ENCODE results near the gene PHYH. TPM values are rescaled to one million over a fixed set of nuclear protein-coding genes. Genes with fewer than 3 reads are reported as not detected.

PHYH gene
- total RNA-seq, 2 experiments from 2014 or later = 14.6 to 16.3 TPM

- no peak for ATAC-seq
- ChIA-PET POLR2A (no interaction called here), CTCF (no interaction called here)
- Mint-ChIP-seq H3K36me3 (ENCODE audit: low read depth) (no peaks in the 10 kb centered on the region), H3K27me3 (no peaks in the 10 kb centered on the region), H3K27ac (no peak overlapping the region), H3K9me3 (no peaks in the 10 kb centered on the region), H3K4me1 (ENCODE audit: low read depth) (no peaks in the 10 kb centered on the region), H3K4me3 (no peak overlapping the region)
- DNase-seq = no peak
- no peak for TF ChIP-seq CTCF (IDR thresholded peaks at IDR 0.05)
- intact Hi-C loops (cut with micrococcal nuclease) = no loop called here
Measured at GRCh38 chr10:13231808-13232207, 68.1 kb downstream of the PHYH start.

- no peak overlapping the region for H3K27ac Mint-ChIP-seq
- H3K4me3 Mint-ChIP-seq = no peak overlapping the region
- H3K27me3 Mint-ChIP-seq = no peaks in the 10 kb centered on the region
- ATAC-seq (no peak), DNase-seq (no peak)
- intact Hi-C loops (cut with micrococcal nuclease) = no loop called here
- no peaks in the 10 kb centered on the region for H3K9me3 Mint-ChIP-seq
- no peaks in the 10 kb centered on the region for H3K4me1 Mint-ChIP-seq (ENCODE audit: low read depth)
- POLR2A ChIA-PET = no interaction called here
- no peak for TF ChIP-seq CTCF (IDR thresholded peaks at IDR 0.05)
- CTCF ChIA-PET = no interaction called here
- H3K36me3 Mint-ChIP-seq (ENCODE audit: low read depth) = no peaks in the 10 kb centered on the region
Measured at GRCh38 chr10:13231190-13231589, 68.7 kb downstream of the PHYH start.

Other genes with a start within 250 kb of the PHYH start
- 10 to 100 TPM; 32.0 to 33.0 TPM for gene OPTN, start 199.9 kb downstream of the PHYH start, total RNA-seq
- 10 to 100 TPM; 65.4 to 69.0 TPM for gene MCM10, start 138.5 kb downstream of the PHYH start, total RNA-seq
- not detected for gene UCMA, start 65.7 kb downstream of the PHYH start, total RNA-seq
- 10 to 100 TPM; 61.6 to 66.5 TPM for gene SEPHS1, start 48.2 kb upstream of the PHYH start, total RNA-seq
- not detected for gene BEND7, start 228.9 kb upstream of the PHYH start, total RNA-seq

Data from activated CD8-positive, alpha-beta T cell treated with anti-CD3 and anti-CD28 coated beads for 36 hours (primary cell).